GM19468 (cell line): ENCODE results near the gene GALT.

Source experiments
- ATAC-seq: cut with Tn5 transposase; IDR thresholded peaks from one replicate; pipeline ENCODE4 v1.9.1; 2021; ENCODE audit warnings: mild to moderate bottlenecking, moderate library complexity, moderate number of reproducible peaks; ENCODE audit not compliant: unreplicated experiment; ENCODE audit errors: extremely low read depth

The GALT gene

DNA sequence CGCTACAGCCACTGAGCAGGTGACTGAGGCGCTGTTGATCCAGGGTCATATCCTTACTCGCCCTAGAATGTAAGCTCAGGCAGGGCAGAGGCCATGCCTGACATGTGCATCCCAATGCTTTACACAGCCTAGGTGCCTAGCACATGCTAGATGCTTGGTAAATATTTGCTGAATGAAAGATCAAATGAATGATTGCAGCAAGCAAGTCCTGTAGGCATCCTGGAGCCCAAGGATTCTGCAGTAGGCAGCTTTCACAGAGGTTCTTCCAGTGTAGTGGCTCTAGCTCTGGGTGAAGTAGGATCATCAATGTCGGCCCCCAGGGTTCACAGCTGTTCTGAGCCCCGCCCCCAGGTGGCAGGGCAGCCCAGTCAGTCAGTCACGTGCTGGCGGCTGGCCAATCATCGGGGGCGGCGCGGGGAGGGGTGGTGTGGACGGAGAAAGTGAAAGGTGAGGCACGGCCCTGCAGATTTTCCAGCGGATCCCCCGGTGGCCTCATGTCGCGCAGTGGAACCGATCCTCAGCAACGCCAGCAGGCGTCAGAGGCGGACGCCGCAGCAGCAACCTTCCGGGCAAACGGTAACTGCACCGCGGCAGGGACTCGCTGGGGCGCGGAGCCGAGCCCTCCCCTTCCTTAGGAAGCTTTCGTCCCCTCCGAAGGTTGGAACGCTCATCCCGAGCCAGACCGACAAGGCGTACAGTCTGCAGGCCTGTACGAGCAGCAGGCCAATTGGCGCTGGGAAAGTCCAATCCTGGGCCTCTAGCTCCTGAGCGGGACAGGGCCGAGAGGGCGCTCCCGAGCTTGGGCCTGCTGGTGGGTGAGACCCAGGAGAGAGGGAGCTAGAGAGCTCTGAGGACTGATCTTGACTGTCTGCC, at the start of gene GALT:
Gene GALT (plus strand): TSS at position 465 of the 873 bp plus-strand sequence. CDS start 30 bp downstream, at position 495.
- ATAC-seq: peak; percentile 34

DNA sequence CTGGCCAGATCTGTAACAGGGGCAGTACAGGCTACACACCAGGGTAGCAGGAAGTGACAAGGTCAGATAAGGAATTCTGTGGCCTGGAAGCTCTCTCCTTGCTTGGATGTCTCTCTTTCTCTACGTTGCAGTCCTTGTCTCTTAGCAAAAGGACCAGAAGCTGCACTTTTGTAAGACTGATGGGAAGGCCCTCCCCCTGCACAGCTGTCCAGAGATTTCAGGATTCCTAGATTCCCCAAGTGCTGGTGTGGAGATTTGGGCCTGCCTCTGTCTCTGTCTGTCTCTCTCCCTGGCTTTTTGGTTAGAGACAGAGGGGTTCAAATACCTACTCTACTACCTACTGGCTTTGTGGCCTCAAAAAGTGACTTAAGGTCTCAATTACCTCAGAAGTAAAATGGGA, 46.9 kb upstream of the GALT start:
- ATAC-seq: no peak

DNA sequence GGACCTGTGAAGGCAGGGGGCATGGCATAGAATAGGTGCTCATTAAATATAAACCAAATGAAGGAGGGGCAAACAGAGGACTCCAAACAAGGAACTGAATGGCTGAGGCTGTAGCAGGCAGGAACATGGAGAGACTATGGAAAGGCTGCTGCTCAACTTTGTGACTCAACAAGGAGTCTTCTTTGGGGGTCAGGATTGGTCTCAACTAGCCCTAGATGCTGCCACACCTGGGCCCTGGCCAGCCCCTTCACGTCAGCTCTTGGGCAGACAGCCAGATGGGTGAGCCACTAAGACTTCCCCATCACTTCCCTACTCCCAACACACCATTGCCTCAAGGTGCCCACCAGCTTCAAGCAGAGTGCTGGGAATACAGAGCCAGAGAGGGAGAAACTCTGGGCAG, 45.6 kb upstream of the GALT start:
- ATAC-seq: no peak

DNA sequence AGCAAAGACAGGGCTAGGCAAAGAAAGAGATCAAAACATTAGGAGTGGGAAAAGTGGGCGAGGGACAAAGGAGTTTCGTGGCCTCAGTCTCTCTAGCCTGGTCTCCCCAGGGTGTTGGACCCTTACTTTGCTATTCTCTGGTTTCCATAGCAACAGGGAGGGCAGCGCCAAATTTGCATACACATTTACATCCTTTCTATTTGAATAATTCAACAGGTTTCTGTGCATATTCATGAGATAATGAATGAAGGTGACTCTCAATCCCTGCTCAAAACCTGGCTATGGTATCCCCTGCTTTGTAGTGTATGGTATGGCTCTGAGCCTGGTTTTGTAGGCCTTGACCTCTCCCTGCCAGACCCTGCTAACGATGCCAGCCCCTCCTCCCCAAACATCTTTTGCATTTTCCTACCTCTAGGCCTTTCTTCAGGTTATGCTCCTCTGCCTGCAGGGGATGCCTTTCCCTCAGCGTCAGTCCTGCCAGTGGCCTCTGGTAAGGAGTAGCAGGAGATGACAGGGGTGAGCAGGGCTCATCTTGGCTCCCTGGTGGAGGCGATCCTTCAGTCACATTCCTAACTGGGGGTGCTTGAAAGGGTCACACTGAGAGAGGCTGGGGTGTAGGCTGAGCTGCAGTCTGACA, 44.4 kb upstream of the GALT start:
- no peak for ATAC-seq

DNA sequence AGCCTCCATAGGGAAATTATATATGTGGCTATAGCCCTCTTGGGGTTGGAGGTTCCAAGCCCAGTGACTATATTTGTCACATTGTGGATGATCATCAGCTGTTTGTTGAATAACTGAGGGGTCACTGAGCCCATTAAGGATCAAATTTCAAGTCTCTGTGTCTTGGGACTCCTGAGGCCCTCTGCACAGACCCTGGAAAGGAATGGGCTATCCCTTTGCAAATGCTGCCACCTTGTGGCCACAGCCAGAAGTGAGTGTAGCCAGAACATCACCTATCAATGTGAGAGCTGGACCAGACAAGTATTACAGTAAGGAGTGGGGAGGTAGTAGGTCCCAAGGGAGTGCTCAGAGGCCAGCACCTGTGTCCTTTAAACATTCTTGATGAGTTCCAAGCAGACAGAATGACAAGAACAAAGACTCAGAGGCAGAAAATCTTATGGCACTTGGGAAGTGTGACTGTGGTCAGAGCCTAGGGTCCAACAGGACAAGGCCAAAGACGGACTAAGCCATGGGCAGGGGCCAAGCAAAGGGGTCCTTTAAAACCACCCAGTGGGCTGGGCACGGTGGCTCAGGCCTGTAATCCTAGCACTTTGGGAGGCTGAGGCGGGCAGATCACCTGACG, 42.8 kb upstream of the GALT start:
- no peak for ATAC-seq

DNA sequence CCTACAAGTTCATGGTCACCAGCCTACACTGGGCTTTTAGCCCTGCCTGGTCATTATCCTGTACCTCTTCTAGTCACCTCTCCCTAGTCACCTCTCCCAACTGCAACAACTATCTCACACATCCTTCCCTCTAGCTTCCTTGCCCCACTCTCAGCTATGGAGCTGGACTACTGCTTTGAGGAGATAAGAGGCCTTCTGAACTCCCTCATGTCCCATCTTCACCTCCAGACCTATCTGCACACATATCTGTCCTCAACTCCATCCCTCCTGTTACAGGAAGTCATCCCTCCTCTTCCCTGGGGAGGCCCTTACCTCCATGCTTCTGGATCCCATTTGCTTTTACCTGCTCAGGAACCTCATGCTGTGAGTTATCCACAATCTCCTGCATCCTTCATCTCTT, 40.3 kb upstream of the GALT start:
- ATAC-seq: no peak

DNA sequence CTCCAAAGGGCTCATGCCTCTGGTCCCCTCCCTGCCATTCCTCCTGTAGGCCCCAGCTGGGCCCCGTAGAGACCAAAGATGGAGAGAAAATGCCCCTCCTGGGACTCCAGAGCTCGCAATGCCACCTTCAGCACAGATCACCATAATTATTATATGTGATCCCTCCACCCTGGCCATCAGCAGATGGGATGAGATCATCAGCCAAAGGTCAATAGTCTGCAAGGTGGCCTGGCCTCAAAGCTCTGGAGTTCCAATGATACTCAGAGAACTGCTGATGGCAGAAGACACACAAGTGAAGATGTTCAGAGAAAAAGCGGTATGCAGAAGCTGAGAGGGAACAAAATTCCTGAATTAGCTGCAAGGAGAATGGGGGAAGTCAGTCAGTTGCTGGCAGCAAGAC, 39.6 kb upstream of the GALT start:
- ATAC-seq: no peak

DNA sequence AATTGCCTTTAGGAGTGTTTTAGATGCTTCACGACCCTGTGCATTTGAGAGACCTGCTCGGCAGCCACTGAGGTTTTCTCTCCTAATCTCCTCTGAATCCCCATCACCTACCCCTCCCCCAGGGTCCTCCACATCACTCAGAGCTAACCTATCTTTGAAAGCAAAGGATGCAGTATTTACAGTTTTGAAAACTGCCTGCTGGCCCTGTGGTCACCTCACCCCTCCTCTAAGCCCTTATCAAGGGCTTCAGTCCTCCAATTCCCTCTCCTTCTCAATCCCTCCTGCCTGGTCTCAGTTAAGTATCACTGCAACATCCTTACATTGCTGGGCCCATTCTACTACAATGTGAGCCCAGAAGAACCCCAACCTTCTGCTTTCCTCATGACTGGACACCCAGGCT, 39.1 kb upstream of the GALT start:
- no peak for ATAC-seq

DNA sequence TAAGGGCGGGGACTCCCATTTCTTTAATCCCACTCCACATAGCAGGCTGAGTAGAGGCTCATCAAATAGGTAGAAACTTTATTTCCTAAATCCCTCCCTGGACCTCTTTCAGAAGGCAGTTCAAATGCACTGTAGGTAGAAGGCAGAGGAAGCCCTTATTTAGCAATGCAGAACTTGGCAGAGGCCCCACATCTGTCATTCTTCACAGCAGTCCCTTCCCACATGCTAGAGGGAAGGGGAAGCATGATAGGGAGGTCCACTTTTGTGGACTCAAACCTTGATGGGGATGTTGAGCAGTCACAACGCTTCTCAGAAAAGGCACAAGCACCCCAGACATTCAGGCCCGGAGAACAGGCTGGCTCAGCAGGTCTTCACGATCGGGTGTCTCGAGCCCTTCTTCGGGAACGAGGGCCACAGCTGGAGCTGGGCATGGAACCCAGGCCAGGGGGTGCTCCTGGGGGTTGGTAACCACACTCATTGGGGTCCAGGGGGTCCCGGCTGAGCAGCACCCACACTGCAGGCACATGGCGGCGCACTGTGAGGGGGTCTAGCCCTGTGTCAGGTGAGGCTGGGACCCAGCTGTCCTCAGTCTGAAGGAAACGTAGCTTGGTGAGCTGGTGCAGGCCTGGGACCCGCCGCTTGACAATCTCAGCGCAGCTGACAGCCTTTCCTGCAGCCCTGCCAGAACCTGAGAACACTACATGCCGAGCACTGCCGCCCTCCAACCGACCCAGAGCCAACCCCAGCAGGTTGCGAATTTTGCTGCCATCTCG, 35.9 kb upstream of the GALT start:
- no peak for ATAC-seq

DNA sequence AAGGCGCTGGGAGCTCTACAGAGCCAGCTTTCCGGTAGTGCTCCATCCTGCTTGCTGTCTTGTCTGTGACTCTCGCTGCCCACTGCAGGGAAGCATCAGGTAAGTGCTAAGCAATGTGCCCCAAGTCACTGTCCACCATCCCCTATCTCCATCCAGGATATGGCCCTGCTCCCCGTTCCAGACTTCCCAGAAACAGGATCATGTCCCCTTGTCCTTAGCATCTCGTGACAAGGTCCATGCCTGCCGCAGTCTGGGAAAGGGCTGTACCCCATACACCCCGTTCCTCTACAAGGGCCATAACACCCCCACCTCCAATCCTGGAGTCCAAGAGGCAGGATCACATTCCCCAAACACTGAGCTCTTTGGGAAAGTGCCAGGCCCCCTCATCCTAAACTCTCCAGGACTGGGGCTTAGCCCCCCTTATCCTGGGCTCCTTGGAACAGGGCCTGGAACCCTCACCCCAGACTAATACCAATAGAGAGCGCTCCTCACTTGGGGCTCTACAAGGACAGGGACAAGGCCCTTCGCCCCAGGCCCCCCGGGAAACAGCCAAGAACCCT, 35.1 kb upstream of the GALT start:
- ATAC-seq: no peak

DNA sequence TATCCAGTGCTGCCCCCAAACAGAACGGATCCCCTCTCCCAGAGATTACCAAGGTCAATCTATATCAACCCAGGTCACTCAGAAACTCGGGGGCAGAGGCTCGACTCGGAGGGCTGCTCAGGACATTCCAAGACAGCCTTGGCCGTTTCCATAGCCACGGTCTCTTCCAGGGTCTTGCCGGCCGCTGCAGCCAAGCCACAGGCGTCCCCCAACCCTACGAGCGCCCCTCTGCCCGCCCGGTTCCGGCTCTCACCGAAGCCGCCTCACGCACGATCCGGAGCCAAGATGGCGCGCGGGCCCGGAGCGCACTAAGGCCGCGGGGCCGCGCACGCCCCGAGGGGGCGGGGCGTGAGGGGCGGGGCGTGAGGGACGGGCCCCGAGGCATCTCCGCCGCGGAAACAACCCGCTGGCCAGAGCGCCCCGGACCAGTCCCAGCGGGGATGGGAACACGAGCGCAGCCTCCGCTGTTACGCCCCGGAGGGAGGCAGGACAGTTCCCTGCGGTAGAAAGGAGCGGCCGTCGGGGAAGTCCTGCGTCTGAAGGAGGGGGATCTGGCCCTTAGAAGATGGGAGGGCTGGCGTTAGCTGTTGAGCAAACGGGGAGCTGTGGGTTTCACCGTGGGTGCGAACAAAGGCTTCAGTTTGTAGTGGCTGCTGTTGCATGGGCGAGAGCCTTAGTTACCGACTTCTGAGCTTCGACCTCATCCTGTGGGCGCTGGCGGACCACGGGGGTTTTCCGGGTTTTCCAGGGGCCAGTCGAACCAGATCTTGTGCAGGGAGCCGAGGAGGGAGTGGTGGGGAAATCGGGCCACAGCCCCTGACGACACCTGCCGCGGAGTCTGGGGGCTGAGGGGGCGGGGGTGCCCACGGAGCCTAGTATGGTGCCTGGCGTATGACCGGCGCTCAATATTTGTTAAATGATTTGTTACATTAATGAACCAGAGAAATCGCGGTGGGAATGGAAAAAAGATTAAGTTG, 34.4 kb upstream of the GALT start, which contains the start of gene RPP25L:
Gene RPP25L (minus strand): TSS at position 287 of the 977 bp plus-strand sequence. CDS start 801 bp downstream, outside the sequence.
- ATAC-seq: peak; percentile 86

DNA sequence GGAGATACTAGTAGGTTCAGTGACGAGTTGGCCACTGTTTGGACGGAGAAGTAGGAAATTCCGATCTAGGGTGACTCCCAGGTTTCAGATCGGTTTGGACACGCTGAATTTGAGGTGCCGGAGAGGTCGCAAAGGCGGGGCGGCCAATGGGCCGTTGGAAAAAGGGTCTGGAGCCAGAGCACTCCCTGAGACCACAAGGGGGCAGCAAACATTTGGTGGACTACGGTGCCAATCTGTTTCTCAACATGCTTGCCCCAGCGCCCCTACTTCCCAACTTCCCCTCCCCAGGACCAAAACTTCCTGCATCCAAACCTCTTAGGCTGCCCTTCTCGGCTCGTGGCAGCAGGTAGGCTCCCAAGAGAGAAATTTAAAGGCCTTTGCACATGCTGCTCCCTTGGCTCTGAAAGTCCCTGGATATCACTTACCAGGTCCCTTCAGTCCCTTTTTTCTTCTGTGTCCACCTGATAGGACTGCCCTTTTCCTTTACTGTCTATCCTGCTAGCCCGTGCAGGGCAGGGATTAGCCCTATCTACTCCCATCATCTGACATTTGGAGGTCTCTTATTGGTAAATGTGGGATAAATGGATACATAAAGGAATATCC, 33.6 kb upstream of the GALT start:
- ATAC-seq: no peak

DNA sequence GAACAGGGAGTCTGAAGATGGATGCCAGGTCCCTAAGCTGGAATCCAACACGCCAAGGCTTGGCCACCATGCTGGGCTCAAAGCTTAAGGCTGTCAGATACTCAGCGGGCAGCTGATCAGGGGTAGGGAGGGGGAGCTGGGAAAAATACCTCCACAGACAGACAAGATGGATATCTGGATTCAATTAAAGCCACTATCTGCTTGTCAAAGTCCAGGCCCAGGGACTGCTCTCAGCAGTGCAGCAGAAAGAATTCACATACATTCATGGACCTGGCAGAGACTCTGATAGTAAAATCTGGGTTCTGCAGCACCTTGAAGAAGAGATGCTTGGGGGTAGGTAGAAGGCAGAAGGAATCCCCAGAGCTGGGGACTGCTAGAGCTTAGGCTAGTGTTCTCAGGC, 31.3 kb upstream of the GALT start:
- ATAC-seq: no peak

DNA sequence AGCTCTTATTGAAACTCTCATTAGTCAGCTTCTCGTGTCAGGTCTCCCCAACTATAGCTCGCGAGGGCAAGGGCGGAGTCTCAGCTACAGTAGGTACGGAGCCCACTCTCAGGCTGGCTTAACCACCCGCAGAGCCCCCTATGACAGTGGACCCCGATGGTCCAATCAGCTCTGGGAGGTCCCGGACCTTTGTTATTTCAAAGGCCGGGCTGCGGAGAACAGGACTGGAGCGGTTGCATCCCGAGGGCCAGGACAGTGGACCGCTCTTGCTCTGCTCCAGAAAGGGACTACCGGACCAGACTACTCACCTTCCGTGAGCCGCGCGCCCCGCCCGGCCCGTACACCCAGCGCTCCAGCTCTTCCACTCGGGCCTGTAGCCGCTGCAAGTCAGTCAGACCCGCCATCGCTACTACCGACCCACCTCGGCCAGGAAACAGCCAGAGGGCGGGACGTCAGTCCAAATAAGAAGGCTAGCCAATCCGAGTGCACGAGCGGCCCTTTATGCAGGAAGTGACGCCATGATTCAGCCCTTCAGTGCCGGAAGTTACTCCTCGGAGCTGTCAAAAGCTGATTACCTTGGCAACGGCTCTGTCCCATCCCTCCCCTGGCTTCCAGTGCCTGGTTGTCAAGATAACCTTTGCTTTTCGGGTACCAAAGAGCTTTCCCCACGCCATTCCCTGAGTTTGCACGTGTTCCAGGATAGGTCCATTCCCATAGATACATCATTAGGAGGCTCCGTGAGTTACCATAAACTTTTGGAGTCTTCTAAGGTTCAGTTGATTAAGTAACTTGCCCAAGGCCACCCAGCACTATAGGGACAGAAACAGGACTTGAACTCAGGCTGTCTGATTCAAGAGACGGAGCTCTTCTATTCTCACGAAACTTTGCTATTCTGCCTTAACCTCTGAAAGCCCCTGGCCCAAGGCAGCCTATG, 26.1 kb upstream of the GALT start, which contains the start of gene DCTN3:
Gene DCTN3 (minus strand): TSS at position 435 of the 934 bp plus-strand sequence. CDS start 31 bp downstream, at position 404.
- ATAC-seq: peak; percentile 95

DNA sequence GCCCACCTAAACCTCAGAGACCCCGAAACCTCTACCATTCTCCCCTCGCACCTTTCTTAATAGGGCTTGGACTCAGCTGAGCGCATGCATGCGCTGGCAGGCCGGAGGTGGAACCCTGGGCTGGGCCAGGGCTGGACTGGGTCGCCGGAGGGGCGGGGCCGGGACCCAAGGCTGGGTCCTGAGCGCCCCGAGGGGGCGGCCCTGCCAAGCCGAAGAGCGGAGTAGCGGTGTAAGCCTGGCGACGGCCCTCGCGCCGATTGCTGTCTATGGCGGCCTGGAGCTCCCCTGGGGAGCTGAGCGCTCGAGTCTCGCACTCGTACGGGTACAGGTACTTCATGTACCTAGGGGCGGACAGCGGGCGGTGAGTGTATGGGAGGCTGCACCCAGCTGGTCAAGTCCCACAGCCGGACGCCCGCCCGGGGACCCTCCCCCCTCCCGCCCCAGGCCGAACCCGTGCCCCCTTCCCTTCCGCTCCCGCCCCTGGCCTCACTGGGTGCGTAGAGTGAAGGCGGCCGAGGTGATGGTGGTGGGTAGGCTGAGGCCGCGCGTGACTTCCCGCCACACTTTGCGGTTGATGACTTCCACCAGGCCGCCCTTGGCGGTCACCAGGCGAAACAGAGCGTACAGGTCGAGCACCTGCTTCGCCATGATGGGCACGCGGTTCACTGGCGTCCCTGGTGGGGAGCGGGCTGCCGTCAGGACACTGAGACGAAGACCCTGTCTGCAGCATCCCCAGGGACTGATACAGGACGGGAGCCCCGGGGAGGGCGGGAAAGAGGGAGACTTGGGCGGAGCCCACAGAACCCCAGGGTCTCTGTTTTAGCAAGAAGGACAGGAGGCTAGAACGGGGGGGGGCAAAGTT, 22.9 kb upstream of the GALT start:
- ATAC-seq: no peak

DNA sequence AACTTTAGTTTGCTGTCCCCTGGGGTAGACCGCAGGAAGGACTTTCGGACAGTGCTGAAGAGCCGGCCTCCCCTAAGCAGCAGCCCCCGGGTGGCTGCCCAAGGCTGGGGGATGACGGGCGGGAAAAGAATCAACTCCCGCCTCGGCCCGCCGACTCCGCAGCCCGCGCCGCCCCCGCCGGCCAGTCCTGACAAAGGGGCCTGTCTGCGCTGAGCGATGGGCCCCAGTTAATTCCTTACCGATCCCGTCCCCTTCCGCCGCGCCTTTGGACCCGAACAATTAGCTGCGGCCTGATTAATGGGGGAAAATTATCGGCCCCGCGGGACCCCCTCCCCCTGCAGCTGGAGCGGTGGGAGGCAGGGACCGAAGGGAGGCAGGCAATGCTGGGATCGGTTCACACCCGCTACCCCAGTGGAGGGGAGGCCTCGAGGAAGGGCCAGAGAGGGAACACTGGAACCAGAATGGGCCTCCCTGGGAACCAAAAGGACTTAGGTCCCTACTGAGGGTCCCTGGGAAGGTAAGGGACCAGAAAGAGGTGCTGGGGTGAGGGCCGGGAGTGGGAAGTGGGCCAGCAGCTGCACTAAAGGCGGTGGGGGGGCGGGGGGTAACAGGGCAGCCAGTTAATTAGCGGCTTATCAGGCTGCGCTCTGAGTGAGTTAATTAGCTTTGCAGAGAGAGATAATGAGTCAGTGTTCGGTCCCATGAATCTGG, 21.8 kb upstream of the GALT start:
- ATAC-seq: no peak
